AG04449 (cell line): ENCODE results near the gene PRKAR2B.
A peak's percentile ranks its signal among the peaks of the same experiment; 100 is the strongest.

ENCODE experiments used
- CTCF ChIA-PET: fragments of 350-600 bp; formaldehyde crosslinking; extraction: SDS; loops from one replicate; lab custom pipeline; 2021; ENCODE audit warnings: antibody characterized with exemption; lab: Yijun Ruan, JAX
- POLR2A ChIA-PET: fragments of 400-600, 350-600 bp; formaldehyde crosslinking; extraction: SDS; loops from one replicate; lab custom pipeline; 2020; ENCODE audit warnings: antibody characterized with exemption, inconsistent platforms; lab: Yijun Ruan, JAX
- DNase-seq: peaks from one replicate; pipeline ENCODE4 v3.0.0-alpha.2; 2010; ENCODE audit warnings: low read depth, low spot score
- H3K4me3 ChIP-seq: 2 replicates; pipeline ENCODE4 v1.5.1; 2011; ENCODE audit warnings: low read depth, mild to moderate bottlenecking, control low read depth, low read length
- CTCF ChIP-seq: IDR thresholded peaks from one replicate; pipeline ENCODE4 v1.5.1; 2011; ENCODE audit warnings: mild to moderate bottlenecking, moderate library complexity, low read length, control low read depth, inconsistent platforms; ENCODE audit not compliant: insufficient read depth; ENCODE audit errors: missing control alignments

PRKAR2B gene

DNA sequence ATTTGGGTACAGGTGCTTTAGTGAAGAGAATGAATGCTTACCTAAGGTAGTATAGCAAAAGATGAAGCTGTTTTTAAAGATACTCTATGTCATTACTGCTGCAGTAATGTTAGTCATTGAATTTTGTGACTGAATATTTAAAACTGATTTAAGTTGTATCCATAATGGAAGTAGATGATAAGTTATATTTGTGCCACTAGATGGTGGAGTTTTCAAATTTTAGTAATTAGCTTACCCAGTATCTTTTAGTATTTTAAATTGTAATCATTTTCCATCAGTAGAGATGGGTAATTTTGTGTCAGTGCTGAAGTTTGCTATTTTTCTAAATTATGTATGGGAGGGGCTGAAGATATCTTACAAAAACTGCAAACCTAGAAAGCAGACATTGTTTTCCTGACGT, 149.5 kb downstream of the PRKAR2B start:
- DNase-seq = no peak
- CTCF ChIA-PET = interaction anchor here (0.9 to 2.3 kb wide), 14 partner anchors 8 to 681 kb away, joined by 3 to 8 read pairs (median 4); no protein-coding TSS in a partner anchor
- POLR2A ChIA-PET = interaction anchor here (0.6 kb wide), 1 partner anchor 136 kb away, joined by 4 read pairs; no protein-coding TSS in a partner anchor
- H3K4me3 ChIP-seq = no peak overlapping the region
- TF ChIP-seq CTCF = no peak

DNA sequence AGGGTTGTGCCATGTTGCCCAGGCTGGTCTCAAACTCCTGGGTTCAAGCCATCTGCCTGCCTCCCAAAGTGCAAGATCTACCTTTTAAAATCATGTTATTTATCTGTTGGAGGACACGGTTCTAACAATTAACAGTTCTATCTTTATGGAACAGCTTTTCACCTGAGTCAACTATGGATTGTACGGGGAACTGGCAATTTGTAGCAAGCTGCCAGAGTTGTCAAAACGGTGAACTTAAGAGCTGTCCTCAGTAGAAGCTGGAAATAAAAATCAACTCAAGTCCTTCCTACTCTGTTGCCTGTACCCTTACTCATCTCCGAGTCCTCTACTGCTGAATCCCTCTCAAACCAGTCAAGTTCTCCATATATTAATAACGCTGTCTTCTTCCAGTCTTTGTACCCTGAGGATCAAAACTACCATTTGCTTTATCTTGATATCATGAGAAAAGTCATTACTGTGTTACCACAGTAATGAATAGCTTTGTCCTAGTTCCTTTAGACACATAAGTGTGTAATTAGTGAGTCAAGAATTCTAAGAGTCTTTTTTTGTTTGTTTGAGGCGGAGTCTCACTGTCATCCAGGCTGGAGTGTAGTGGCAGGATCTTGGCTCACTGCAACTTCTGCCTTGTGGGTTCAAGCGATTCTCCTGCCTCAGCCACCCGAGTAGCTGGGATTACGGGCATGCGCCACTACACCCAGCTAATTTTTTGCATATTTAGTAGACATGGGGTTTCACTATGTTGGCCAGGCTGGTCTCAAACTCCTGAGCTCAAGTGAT, 152.5 kb downstream of the PRKAR2B start:
- POLR2A ChIA-PET = no interaction called here
- CTCF ChIA-PET = interaction anchor here (0.5 to 0.6 kb wide), 2 partner anchors 304 to 308 kb away, joined by 3 read pairs; no protein-coding TSS in a partner anchor
- TF ChIP-seq CTCF = no peak

DNA sequence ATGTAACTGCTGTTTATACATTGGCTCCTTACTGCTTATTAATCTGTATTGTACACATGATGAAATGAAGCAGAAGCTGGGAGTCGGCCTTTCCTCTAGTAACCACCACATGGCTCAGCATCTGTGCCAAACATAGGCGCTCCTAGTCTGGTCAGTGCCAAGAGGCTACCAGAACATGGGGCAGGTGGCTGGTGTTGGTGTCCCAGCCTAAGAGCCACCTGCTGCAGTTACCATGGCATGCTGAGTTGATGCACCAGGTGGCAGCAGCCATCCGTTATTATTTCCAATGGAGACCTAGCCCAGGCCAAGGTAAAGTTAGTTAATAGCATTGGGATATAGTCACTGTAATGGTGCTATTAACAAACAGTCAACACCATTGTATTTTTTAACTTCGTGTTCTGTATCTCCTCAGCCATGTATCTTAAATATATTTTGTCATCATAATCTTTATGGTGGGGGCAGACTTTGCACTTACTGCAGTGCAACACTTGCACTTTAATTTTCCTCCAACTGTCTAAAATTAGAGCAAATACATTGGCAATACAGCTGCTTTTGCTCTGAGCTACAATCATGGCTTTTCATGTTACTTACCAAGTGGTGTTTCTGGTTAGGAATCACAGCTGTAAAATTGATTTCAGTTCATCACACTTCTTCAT, 157.4 kb downstream of the PRKAR2B start:
- ChIA-PET POLR2A (no interaction called here), CTCF (interaction anchor here (0.7 to 1.7 kb wide), 4 partner anchors 8 to 541 kb away, joined by 3 to 5 read pairs (median 4); no protein-coding TSS in a partner anchor)
- no peak overlapping the region for H3K4me3 ChIP-seq
- no peak for DNase-seq
- peak; percentile 52 for TF ChIP-seq CTCF

More for the DNA sequence above, 152.5 kb downstream of the PRKAR2B start:
- no peak for DNase-seq
- no peak overlapping the region for H3K4me3 ChIP-seq

DNA sequence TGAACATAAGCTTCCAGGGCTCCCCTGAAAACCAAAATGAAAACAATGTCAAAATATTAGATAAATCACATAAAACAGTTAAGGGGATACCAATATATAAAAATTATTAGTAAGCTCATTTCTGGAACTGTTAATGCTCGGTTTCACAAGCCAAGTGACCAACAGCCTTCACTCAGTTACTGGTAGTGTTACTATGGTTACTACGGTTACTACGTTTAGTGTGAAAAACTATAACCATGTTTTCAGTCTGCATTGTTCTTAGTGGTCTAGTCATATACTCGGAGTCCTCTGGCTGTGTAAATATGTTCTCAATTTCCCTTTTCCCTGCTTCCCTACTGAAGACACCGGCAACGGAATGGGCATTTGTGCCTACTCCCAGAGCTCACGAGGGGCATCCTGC, 159.1 kb downstream of the PRKAR2B start:
- CTCF ChIA-PET = interaction anchor here (0.7 to 1.9 kb wide), 6 partner anchors 10 to 690 kb away, joined by 3 to 6 read pairs (median 3); no protein-coding TSS in a partner anchor
- POLR2A ChIA-PET = no interaction called here
- no peak for DNase-seq
- H3K4me3 ChIP-seq = no peak overlapping the region
- no peak for TF ChIP-seq CTCF

- POLR2A ChIA-PET = no interaction called here
- no peak for TF ChIP-seq CTCF
- CTCF ChIA-PET = interaction anchor here (1.3 kb wide), 1 partner anchor 55 kb away, joined by 3 read pairs; no protein-coding TSS in a partner anchor
- DNase-seq = peak; percentile 33
- no peak overlapping the region for H3K4me3 ChIP-seq
Observed at GRCh38 chr7:107206136-107206535, 161.6 kb downstream of the PRKAR2B start.

- TF ChIP-seq CTCF = no peak
- ChIA-PET POLR2A (no interaction called here), CTCF (interaction anchor here (1.3 to 1.6 kb wide), 2 partner anchors 56 to 669 kb away, joined by 3 to 5 read pairs; no protein-coding TSS in a partner anchor)
- no peak overlapping the region for H3K4me3 ChIP-seq
- no peak for DNase-seq
Observed at GRCh38 chr7:107206706-107207105, 162.2 kb downstream of the PRKAR2B start.
